PC-9 (cell line): ENCODE measurements around the gene ZNF263.

Experiments
- CTCF ChIP-seq: fragments of 200-600 bp; sonication (generic); conservative IDR thresholded peaks from 2 replicates; pipeline ENCODE4 v1.6.1; 2017; ENCODE audit warnings: mixed run types, antibody characterized with exemption, mild to moderate bottlenecking, moderate library complexity
- EZH2 ChIP-seq: fragments of 200-600 bp; sonication (generic); IDR thresholded peaks from 2 replicates; pipeline ENCODE4 v1.8.0; 2017; ENCODE audit warnings: antibody characterized with exemption, low read depth

GRCh38 chr16:3241761-3242160 is 41.5 kb upstream of the ZNF263 start:
- TF ChIP-seq CTCF, result no peak
- no peak for TF ChIP-seq EZH2
